Measurements from ENCODE around the gene OSCP1.

GRCh38 chr1:36380782-36381181 is 69.5 kb downstream of the OSCP1 start:
- no peak for TF ChIP-seq EZH2 (IDR thresholded peaks at IDR 0.05; ENCODE audit: low read depth, unreplicated experiment)
- no peak for TF ChIP-seq CTCF (conservative IDR thresholded peaks at IDR 0.05; ENCODE audit: low read depth in 2 of 2)
- TF ChIP-seq JUNB (IDR thresholded peaks at IDR 0.05; ENCODE audit: unreplicated experiment): no peak
